HepG2 (cell line): ENCODE measurements around the gene RHO. TPM values are rescaled to one million over a fixed set of nuclear protein-coding genes. Genes with fewer than 3 reads are reported as not detected.
"Not testable (repeated sequence)": the region's sequence is repeated elsewhere in the genome, so short reads cannot be mapped to it uniquely, and the experiment has no call there.

ENCODE experiments used
- ATAC-seq: fragments of 200-7000 bp; cut with Tn5 transposase; 3 replicates; pipeline ENCODE4 v1.9.1; 2020; ENCODE audit warnings: mild to moderate bottlenecking, moderate library complexity
- BruUV-seq: library from RNA; stranded (reverse); fragments of 400-500 nt; replicated peaks from 2 replicates; lab custom pipeline; 2021; lab: Mats Ljungman, UMichigan
- CTCF ChIA-PET: fragments of 300-600 bp; formaldehyde crosslinking; extraction: SDS; loops from one replicate; lab custom pipeline; 2021; ENCODE audit warnings: low total read pairs, inconsistent platforms, low intra/inter-chr PET ratio; lab: Yijun Ruan, JAX
- POLR2A ChIA-PET: fragments of 350-600 bp; sonication (Branson Sonifier 250); formaldehyde crosslinking; loops from one replicate; lab custom pipeline; 2020; ENCODE audit warnings: antibody characterized with exemption, inconsistent platforms; lab: Yijun Ruan, JAX
- DNase-seq: peaks from one replicate; pipeline ENCODE4 v3.0.0-alpha.2; 2015; ENCODE audit warnings: low spot score
- FAIRE-seq: peaks from 3 replicates; lab custom pipeline; 2011; peaks lifted over from hg19 to GRCh38; lab: Jason Lieb, UNC
- H2AFZ ChIP-seq: one replicate; pipeline ENCODE4 v1.6.1; 2011; ENCODE audit warnings: low read length, inconsistent platforms
- H3K27ac ChIP-seq: fragments of 300-600 bp; 3 replicates; pipeline ENCODE4 v1.8.0; 2011; ENCODE audit warnings: mixed run types, mild to moderate bottlenecking, mixed read lengths, low read length, inconsistent platforms; ENCODE audit not compliant: insufficient read depth; ENCODE audit errors: extremely low read length
- H3K27me3 ChIP-seq, 2 experiments: fragments of 200-600 bp in 1 of 2; 2 replicates in 1 of 2; 3 replicates in 1 of 2; pipeline versions ENCODE4 v1.6.0 to v1.8.0; 2011; ENCODE audit warnings: low read length in 2 of 2, mild to moderate bottlenecking in 2 of 2, moderate library complexity in 2 of 2, inconsistent platforms in 1 of 2; ENCODE audit not compliant: insufficient read depth in 2 of 2, control insufficient read depth in 1 of 2
- H3K36me3 ChIP-seq, 2 experiments: fragments of 200-600 bp in 1 of 2; replicated peaks in 1 of 2; 2 replicates in 1 of 2; 3 replicates in 1 of 2; pipeline versions ENCODE4 v1.5.1 to v1.8.0; 2011; ENCODE audit warnings: low read length in 2 of 2, inconsistent platforms in 1 of 2; ENCODE audit not compliant: insufficient read depth in 2 of 2, control insufficient read depth in 1 of 2
- H3K4me1 ChIP-seq: 2 replicates; pipeline ENCODE4 v1.5.1; 2012; ENCODE audit warnings: low read length, inconsistent platforms; ENCODE audit not compliant: insufficient read depth
- H3K4me2 ChIP-seq: 2 replicates; pipeline ENCODE4 v1.6.0; 2011; ENCODE audit warnings: low read depth, low read length, inconsistent platforms
- H3K4me3 ChIP-seq, 3 experiments: fragments of 200-600 bp in 1 of 3; sonication (generic), shearing (Covaris generic) in 1 of 3; replicated peaks in 1 of 3; 2 replicates each; pipeline ENCODE4 v1.5.1; 2011 to 2016; ENCODE audit warnings: low read length in 3 of 3, inconsistent platforms in 2 of 3, low read depth in 2 of 3, mild to moderate bottlenecking in 2 of 3, control low read depth in 1 of 3, mixed read lengths in 1 of 3; ENCODE audit not compliant: insufficient read depth in 1 of 3
- H3K79me2 ChIP-seq: one replicate; pipeline ENCODE4 v1.6.1; 2011; ENCODE audit warnings: low read length, inconsistent platforms; ENCODE audit not compliant: insufficient read depth
- H3K9ac ChIP-seq: 2 replicates; pipeline ENCODE4 v1.6.0; 2011; ENCODE audit warnings: mild to moderate bottlenecking, low read depth, low read length, inconsistent platforms; ENCODE audit not compliant: insufficient read depth
- H3K9me3 ChIP-seq: 2 replicates; pipeline ENCODE4 v1.5.1; 2012; ENCODE audit warnings: mild to moderate bottlenecking, low read length
- H4K20me1 ChIP-seq: 2 replicates; pipeline ENCODE4 v1.6.0; 2011; ENCODE audit warnings: inconsistent platforms, mild to moderate bottlenecking, low read length, moderate library complexity; ENCODE audit not compliant: insufficient read depth
- AHR ChIP-seq: IDR thresholded peaks from 2 replicates; pipeline ENCODE4 v1.6.1; 2018; ENCODE audit warnings: missing genetic modification reagents, missing compliant biosample characterization
- ELF1 ChIP-seq: sonication (generic); formaldehyde crosslinking; IDR thresholded peaks from 2 replicates; pipeline ENCODE4 v1.4.0; 2020; ENCODE audit warnings: missing genetic modification reagents
- HNRNPL ChIP-seq: fragments of 200-400 bp; formaldehyde crosslinking; IDR thresholded peaks from 2 replicates; pipeline ENCODE4 v1.6.1; 2017; ENCODE audit warnings: mild to moderate bottlenecking, low read depth, low read length
- MTA1 ChIP-seq: sonication (generic); formaldehyde crosslinking; IDR thresholded peaks from 2 replicates; pipeline ENCODE4 v1.4.0; 2020; ENCODE audit warnings: missing genetic modification reagents, mild to moderate bottlenecking, borderline replicate concordance
- SOX6 ChIP-seq, 2 experiments: fragments of 450-650 bp in 1 of 2; sonication (generic) in 1 of 2; formaldehyde crosslinking in 1 of 2; IDR thresholded peaks; 2 replicates each; pipeline versions ENCODE4 v1.4.0 to v1.6.1; 2017 to 2020; ENCODE audit warnings: antibody characterized with exemption in 1 of 2, mild to moderate bottlenecking in 1 of 2, missing genetic modification reagents in 1 of 2
- XBP1 ChIP-seq: sonication (generic); formaldehyde crosslinking; IDR thresholded peaks from 2 replicates; pipeline ENCODE4 v1.5.0; 2020; ENCODE audit warnings: missing genetic modification reagents
- ZFP37 ChIP-seq: sonication (generic); formaldehyde crosslinking; IDR thresholded peaks from 2 replicates; pipeline ENCODE4 v1.4.0; 2020; ENCODE audit warnings: missing genetic modification reagents, borderline replicate concordance
- WGBS: methylation state at CpG from one replicate; pipeline ENCODE4 v1.1.6; 2017; ENCODE audit warnings: low lambda C conversion rate; 5-methylcytosine and 5-hydroxymethylcytosine counted together
- in situ Hi-C: cut with HindIII; loops from 2 replicates; pipeline ENCODE4 v1.10.0; 2017; ENCODE audit warnings: low pct_unique_long_range_greater_than_20kb; ENCODE audit not compliant: extremely low pct_ligation_motif_present
- intact Hi-C: fragments of 100-400 bp; cut with micrococcal nuclease; formaldehyde crosslinking; loops from one replicate; pipeline ENCODE4 v1.10.0; 2022; ENCODE audit not compliant: unreplicated experiment
- polyA plus RNA-seq, 8 experiments: library from polyadenylated mRNA; depleted of rRNA in 3 of 8; stranded (reverse) in 7 of 8; unstranded in 1 of 8; fragments of >200 nt; fragmentation: Illumina TruSeq in 4 of 8; extraction: Trizol in 4 of 8; gene quantifications; 2 replicates each; pipeline versions ENCODE4 v1.2.1 to v1.2.3, GENCODE V29; 2011 to 2016; ENCODE audit warnings: low read depth in 4 of 8, missing spikeins in 1 of 8, mixed read lengths in 1 of 8; ENCODE audit not compliant: insufficient read depth in 1 of 8
- total RNA-seq, 5 experiments: library from RNA; depleted of rRNA; stranded (reverse); fragments of >200 nt; fragmentation: Illumina TruSeq; extraction: Trizol; gene quantifications; 2 replicates each; pipeline ENCODE4 v1.2.3, GENCODE V29; 2016; ENCODE audit warnings: low read depth in 1 of 5
- TF ChIP-seq, protein P1 (sequence below): sonication (generic); formaldehyde crosslinking; IDR thresholded peaks from 2 replicates; pipeline ENCODE4 v1.5.1; 2020; ENCODE audit warnings: mild to moderate bottlenecking, missing genetic modification reagents, moderate library complexity

Gene RHO
- total and polyA plus RNA-seq, 2 of the 13 experiments (the other 11 are each of a cell fraction or from before 2014, with no cell fraction given): not detected

DNA sequence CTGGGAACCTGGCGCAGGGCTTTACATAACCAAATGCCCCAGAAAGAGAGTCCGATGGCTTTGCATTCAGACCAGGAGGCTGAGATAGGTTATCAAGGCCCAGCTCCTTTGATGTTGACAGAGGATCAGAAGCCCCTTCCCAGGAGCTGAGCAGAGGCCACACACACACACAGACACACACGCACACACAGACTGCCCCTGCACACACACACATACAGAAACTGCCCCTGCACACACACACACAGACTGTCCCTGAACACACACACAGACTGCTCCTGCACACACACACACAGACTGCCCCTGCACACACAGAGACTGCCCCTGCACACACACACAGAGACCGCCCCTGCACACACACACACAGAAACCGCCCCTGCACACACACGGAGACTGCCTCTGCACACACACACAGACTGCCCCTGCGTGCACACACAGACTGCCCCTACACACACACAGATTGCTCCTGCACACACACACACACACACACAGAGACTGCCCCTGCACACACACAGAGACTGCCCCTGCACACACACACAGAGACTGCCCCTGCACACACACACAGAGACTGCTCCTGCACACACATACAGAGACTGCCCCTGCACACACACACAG, 12.5 kb upstream of the RHO start (continued):
- TF ChIP-seq, protein P1, sequence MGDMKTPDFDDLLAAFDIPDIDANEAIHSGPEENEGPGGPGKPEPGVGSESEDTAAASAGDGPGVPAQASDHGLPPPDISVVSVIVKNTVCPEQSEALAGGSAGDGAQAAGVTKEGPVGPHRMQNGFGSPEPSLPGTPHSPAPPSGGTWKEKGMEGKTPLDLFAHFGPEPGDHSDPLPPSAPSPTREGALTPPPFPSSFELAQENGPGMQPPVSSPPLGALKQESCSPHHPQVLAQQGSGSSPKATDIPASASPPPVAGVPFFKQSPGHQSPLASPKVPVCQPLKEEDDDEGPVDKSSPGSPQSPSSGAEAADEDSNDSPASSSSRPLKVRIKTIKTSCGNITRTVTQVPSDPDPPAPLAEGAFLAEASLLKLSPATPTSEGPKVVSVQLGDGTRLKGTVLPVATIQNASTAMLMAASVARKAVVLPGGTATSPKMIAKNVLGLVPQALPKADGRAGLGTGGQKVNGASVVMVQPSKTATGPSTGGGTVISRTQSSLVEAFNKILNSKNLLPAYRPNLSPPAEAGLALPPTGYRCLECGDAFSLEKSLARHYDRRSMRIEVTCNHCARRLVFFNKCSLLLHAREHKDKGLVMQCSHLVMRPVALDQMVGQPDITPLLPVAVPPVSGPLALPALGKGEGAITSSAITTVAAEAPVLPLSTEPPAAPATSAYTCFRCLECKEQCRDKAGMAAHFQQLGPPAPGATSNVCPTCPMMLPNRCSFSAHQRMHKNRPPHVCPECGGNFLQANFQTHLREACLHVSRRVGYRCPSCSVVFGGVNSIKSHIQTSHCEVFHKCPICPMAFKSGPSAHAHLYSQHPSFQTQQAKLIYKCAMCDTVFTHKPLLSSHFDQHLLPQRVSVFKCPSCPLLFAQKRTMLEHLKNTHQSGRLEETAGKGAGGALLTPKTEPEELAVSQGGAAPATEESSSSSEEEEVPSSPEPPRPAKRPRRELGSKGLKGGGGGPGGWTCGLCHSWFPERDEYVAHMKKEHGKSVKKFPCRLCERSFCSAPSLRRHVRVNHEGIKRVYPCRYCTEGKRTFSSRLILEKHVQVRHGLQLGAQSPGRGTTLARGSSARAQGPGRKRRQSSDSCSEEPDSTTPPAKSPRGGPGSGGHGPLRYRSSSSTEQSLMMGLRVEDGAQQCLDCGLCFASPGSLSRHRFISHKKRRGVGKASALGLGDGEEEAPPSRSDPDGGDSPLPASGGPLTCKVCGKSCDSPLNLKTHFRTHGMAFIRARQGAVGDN (CRISPR knock-in tag): peak; percentile 28; the same call in 1 of the 2 replicates
- TF ChIP-seq MTA1 (CRISPR knock-in tag) (0 out of 2 replicates have a peak, but pooled peaks have one; percentile 6), HNRNPL (0 out of 2 replicates have a peak, but pooled peaks have one; percentile 15), SOX6 (CRISPR knock-in tag; IDR thresholded peaks at IDR 0.05) (0 out of 2 replicates have a peak, but pooled peaks have one; percentile 27)
- TF ChIP-seq SOX6 (IDR thresholded peaks at IDR 0.05): not testable (repeated sequence)

DNA sequence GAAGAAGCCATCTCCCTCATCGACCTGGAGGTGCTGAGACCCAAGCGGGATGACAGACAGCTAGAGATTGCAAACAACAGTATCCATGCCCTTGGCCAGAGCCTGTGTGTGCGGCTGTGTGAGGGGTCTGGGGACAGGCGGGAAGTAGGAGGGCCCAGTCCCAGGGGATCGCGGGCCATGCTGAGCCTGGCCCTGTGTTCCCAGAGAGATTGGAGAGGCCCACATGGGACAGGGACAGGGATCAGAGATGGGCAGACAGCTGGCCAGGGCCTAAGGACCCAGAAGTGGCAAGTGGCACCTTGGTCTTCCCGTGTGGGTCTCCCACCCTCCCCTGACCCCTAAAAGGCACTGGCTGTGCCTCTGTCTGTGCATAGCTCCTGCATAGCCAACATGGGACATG, 10.9 kb upstream of the RHO start:
- no peaks in the 10 kb centered on the region for H3K79me2 ChIP-seq
- 55% methylated on average over 2 of the region's 7 CpGs for WGBS
- TF ChIP-seq ZFP37 (CRISPR knock-in tag): no peak
- no peak for TF ChIP-seq AHR (CRISPR knock-in tag)
- no peak for TF ChIP-seq XBP1 (CRISPR knock-in tag)
- no peak for TF ChIP-seq ELF1 (CRISPR knock-in tag)
- no TSS peak for BruUV-seq
- ChIA-PET CTCF (no interaction called here), POLR2A (interaction anchor here (1.5 kb wide), 1 partner anchor 76 kb away, joined by 4 read pairs; no protein-coding TSS in a partner anchor)
- intact Hi-C loops (no loop called here), in situ Hi-C loops (no loop called here)
- no peaks in the 10 kb centered on the region for H3K9me3 ChIP-seq
- DNase-seq (no peak), ATAC-seq (peak; percentile 11; the same call in 2 of the 3 replicates), FAIRE-seq (no peak)
- H4K20me1 ChIP-seq: no peaks in the 10 kb centered on the region
- no peaks in the 10 kb centered on the region for H3K27me3 ChIP-seq
- H3K27ac ChIP-seq: no peak overlapping the region
- H3K9ac ChIP-seq: no peak overlapping the region
- no peak overlapping the region for H3K4me2 ChIP-seq
- peaks cover 0 to 1% of the 10 kb centered on the region in 2 experiments; a peak in 1 of 5 replicates for H3K36me3 ChIP-seq
- no peak overlapping the region for H2AFZ ChIP-seq
- H3K4me3 ChIP-seq: no peak overlapping the region
- peaks cover 57% of the 10 kb centered on the region for H3K4me1 ChIP-seq
